ENCODE data around the gene ZBTB32.

The ZBTB32 gene

DNA sequence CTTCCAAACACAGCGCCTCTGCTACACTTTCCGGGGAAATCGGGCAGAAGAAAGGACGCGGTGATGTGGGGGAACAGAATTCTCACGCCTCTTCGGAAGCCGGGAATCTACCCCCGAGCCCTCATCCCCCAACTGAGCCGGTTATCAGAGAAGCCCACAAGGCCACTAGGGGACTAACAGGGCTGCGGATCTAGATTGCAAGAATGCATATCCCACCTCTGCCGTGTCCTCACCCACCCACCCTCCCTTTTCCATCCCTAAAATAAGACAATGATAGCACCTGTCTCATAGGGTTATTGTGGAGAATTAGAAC, 36.8 kb downstream of the ZBTB32 start:
- no peak for DNase-seq
- TF ChIP-seq POLR2A (IDR thresholded peaks at IDR 0.05; ENCODE audit: low read length) (no peak), GATA1 (IDR thresholded peaks at IDR 0.05; ENCODE audit: low read depth, low read length) (no peak)

DNA sequence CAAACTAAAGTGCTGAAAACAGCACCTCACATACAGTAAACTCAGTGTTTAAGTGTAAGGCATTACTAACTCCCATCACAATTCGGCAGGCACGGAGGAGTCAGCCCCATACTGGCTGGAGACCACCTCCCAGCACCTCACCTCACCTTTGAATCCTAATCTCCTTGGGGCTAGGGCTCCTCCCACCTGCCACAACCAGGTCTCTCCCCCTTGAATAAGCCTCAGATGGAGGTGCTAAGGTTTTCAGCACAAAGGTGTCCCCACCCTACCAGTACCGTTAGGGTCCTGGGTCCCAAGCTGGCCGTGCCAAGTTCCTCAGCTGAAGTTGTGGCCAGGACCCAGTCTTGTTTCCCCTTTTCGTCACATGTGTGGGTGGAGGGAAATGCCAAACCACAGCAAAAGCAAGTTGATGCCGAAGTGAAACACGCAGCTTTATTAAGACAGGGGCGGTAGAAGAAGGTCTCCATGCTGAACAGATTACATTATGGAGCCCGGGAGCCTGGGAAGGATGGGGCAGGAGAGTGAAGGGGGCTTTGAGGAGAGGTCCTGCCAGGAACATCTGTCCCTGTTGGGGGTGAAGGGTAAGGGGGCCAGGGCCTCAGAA, 37.9 kb downstream of the ZBTB32 start, which contains the start of gene IGFLR1:
Gene IGFLR1 (minus strand): TSS at position 332 of the 604 bp plus-strand sequence. CDS start 1,272 bp downstream, outside the sequence.
- no peak for DNase-seq

DNA sequence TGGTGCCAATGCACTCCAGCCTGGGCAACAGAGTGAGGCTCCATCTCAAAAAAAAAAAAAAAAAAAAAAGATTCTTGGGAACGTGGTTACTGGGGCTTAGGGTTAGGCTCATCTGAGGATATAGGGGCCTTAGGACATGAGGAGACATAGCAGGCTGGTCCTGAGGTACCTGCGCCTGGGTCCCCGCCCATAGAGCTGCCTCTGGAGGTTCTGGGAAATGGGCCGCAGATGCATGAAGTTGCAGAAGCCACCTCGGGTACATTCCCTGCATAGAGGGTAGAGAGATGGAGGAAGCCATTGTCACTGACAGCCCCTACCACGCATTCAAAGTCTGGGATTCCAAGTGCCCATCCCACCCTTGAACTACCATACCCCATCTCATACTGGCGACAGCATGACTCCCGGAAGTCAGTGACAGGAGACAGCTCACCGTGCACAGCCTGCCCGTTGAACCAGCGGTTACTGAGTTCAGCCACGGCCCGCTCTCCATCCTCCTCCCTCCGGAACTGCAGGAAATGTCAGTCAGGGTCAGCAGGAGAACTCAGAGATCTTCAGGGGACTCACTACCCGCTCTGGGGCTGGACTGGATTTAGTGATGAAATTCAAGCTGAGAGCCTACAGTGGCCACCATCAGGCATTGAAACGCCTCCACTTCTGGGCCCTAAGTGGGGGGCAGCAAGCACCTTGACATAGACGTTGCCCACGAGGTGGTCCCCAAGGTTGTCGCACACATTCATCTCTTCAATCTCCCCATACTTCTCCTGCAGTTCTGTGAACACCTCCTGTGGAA, 39.5 kb downstream of the ZBTB32 start:
- DNase-seq: no peak
- no peak for TF ChIP-seq GATA1 (IDR thresholded peaks at IDR 0.05; ENCODE audit: low read depth, low read length)

More for the DNA sequence above, 37.9 kb downstream of the ZBTB32 start, which contains the start of gene IGFLR1:
- TF ChIP-seq POLR2A (IDR thresholded peaks at IDR 0.05; ENCODE audit: low read length) (no peak), GATA1 (IDR thresholded peaks at IDR 0.05; ENCODE audit: low read depth, low read length) (no peak)

DNA sequence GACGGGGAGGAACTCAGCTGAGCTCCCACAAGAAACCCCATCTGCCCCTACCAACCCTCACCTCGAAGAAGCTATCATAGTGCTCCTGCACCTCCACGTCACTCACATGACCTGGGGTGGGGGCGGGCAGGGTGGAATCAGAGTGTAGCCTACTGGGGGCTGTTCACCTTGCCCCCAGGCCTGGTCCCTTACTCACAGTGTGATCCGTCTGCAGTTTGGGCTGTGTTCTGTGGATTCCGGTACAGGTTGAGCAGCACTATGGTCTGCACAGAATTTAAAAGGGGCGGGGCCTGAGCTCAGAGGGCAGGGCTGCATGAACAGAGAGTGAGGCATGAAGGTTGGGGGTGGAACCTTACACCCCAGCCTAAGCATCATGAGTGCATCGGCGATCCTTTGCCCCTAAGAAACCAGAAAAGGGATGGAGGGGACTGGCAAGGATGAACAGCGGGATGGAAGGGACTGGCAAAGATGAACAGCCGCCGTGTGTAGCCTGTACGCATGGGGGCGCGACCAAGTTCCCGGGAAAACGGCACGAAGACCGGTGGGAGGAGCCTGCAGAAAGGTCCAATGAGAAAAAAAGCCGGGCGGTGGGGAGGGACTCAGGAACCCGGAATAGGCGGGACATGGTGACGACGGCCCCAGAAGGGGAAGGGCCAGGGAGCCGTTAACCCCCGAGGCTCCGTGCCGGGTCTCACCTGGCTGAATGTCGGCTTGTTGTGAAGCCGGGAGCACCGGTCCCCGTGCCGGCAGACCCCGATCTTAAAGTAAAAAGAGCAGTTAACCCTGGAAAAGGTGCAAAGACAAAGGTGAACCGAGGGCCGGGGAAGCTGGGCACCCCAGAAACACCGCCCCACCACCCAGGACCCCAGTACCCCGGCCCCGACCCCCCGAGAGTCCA, 40.3 kb downstream of the ZBTB32 start:
- TF ChIP-seq GATA1 (IDR thresholded peaks at IDR 0.05; ENCODE audit: low read depth, low read length) (no peak), POLR2A (IDR thresholded peaks at IDR 0.05; ENCODE audit: low read length) (peak; percentile 95)
- peak; percentile 95 to 96 for DNase-seq

DNA sequence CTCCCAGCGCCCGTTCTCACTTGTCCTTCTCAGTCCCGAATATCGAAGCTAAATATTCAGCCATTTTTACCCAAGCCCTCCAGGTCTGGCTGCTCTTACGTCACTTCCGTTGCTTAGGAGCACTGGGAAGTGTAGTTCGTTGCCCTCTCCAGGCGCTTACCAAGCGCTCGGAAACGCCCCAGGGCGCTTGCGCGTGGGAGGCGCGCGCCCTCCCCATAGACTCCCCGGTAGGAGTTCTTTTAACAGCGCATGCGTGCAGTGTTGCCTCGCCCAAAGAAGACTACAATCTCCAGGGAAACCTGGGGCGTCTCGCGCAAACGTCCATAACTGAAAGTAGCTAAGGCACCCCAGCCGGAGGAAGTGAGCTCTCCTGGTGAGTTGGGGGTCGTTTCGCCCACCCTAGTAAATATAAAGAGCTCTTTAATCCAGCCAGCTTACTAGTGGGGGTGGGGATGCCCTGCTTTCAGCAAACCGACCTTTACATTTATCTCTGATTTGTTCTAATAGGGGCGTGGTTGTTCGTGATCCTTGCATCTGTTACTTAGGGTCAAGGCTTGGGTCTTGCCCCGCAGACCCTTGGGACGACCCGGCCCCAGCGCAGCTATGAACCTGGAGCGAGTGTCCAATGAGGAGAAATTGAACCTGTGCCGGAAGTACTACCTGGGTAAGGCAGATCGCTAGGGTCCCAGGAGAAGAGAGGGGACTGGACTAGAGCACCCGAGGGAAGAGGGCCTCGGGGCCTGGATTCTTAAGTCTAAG, 41.1 kb downstream of the ZBTB32 start, which contains the start of the genes PSENEN and U2AF1L4:
Gene PSENEN (plus strand): TSS at position 324 of the 759 bp plus-strand sequence. CDS start 280 bp downstream, at position 604.
Gene U2AF1L4 (minus strand): TSS at position 91 of the 759 bp plus-strand sequence. CDS start 27 bp downstream, at position 64.
- TF ChIP-seq GATA1 (IDR thresholded peaks at IDR 0.05; ENCODE audit: low read depth, low read length) (no peak), POLR2A (IDR thresholded peaks at IDR 0.05; ENCODE audit: low read length) (peak; percentile 46)
- peak; percentile 99 to 100 for DNase-seq

DNA sequence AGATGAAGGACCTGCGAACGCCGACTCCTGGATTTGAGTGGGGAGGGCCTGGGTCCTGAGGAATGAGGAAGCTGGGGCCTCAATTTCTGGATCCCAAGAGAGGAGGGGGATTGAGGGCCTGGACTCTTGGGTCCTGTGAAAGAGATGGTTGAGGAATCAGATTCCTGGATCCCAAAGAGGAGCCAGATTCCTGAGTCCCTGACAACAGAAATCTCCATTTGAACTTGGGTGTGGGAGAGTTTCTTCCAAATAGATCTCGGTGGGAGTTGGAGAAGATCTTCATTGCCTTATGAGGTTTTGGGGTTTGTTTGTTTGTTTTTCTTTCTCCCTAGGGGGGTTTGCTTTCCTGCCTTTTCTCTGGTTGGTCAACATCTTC, 41.7 kb downstream of the ZBTB32 start:
- DNase-seq: no peak

DNA sequence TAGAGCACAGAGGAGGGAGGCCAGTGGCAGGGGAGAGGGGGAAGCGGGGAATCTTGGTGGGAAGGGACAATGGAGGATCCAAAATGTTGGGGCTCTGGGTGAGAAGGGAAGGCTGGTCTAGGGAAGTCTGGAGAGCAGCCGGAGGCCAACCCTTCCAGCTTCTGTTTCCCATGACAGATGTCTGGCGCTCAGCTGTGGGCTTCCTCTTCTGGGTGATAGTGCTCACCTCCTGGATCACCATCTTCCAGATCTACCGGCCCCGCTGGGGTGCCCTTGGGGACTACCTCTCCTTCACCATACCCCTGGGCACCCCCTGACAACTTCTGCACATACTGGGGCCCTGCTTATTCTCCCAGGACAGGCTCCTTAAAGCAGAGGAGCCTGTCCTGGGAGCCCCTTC, 42.2 kb downstream of the ZBTB32 start:
- TF ChIP-seq POLR2A (IDR thresholded peaks at IDR 0.05; ENCODE audit: low read length) (no peak), GATA1 (IDR thresholded peaks at IDR 0.05; ENCODE audit: low read depth, low read length) (no peak)
- DNase-seq: no peak

More for the DNA sequence above, 41.7 kb downstream of the ZBTB32 start:
- TF ChIP-seq GATA1 (IDR thresholded peaks at IDR 0.05; ENCODE audit: low read depth, low read length) (no peak), POLR2A (IDR thresholded peaks at IDR 0.05; ENCODE audit: low read length) (no peak)

DNA sequence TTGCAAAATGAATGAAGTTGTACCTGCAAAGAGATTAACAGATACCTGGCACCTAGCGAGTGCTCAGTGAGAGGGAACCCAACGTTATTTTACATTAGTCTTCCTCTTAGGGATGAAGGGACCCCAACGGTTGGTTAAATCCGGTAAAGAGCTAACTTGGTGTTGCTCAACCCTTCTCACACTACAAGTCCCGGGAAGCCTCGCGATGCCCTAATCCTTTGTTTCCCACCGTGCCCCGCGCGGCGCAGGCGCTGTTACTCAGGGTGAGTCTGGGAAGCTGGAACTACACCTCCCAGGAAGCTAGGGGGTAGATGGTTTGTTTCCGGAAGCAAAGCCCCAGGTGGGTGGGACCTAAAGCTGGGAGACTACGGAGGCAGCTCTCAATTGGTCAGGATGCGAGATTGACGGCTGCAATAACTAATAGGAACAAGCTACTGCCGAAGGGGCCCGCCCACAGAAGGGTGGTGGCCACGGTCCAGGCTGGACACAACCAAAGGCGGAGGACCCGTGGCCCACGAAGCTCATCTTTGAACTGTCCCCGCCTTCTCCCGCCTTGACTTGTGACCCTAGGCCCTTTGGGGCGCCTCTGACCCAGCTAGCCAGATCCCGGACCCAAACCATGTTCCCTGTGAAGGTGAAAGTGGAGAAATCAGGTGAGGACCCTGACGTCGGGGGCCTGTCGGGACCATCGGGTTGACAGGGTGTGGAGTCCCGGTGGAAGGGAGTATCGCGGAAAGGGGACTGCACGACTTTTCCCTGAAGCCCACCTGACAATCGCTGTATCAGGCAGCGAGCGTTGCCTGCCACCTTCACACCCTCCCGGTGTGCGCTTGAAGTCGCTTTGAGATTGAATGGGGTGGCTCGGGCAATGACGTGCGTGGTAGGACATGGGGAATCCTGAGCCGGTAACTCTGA, 44.0 kb downstream of the ZBTB32 start, which contains the start of gene LIN37:
Gene LIN37 (plus strand): TSS at position 471 of the 915 bp plus-strand sequence. CDS start 149 bp downstream, at position 620.
- TF ChIP-seq GATA1 (IDR thresholded peaks at IDR 0.05; ENCODE audit: low read depth, low read length) (no peak), POLR2A (IDR thresholded peaks at IDR 0.05; ENCODE audit: low read length) (peak; percentile 77)
- DNase-seq: peak; percentile 99

DNA sequence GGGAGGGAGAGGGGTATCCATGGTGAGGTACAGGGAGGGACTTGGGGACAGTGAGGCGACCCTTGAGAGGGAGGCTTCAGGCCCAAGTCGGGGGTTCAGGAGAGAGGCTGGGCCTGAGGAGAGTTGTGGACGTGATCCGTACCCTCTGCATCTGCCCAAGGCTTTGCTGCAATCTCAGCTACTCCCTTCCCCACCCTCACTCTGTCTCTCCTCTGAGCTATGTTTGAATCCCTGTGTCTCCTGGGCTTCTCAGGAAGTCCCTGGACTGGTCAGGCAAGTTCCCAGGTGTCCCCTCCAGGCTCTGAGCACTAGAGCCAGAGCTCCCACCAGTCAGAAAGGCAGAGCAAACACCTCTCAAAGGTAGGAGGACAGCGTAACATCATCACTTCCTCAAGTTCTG, 45.8 kb downstream of the ZBTB32 start:
- TF ChIP-seq GATA1 (IDR thresholded peaks at IDR 0.05; ENCODE audit: low read depth, low read length) (no peak), POLR2A (IDR thresholded peaks at IDR 0.05; ENCODE audit: low read length) (no peak)
- DNase-seq: no peak

DNA sequence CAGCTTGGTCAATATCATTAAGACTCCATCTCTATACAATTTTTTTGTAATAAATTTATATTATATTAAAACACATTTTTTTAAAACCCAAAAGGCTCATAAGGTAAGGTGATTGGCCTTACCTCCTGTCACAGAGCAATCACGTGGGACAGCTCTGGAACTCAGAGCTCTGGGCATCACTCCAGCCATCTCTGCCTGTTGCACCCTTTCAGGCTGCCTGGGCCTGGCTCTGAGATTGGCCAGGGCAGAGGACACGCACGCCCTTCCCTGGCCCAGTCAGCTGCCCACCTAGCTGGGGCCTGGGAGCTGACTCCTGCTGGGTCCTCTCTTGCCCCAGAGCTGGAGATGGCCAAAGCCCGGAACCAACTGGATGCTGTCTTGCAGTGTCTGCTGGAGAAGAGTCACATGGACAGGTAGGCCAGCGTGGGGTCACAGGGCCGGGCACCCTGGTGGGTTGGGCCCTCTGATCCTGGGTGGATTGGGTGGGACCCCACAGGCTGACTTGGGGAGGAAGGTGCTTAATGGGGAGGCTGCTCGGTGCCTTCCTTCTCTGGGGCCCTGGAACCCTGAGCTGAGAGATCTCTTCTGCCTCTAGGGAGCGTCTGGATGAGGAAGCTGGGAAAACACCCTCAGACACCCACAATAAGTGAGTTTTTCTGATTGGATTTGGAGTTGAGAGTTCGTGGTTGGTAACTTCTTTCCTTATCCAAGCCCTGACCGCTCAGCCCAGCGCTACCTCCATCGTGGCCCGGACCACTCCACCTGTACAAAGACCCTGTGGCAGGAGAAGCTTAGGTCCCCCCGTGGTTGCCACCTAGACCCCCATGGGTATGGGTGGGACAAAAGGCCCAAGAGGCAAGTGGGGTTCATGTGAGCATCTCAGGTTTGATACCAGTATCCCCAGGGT, 47.7 kb downstream of the ZBTB32 start:
- no peak for TF ChIP-seq GATA1 (IDR thresholded peaks at IDR 0.05; ENCODE audit: low read depth, low read length)
- TF ChIP-seq POLR2A (IDR thresholded peaks at IDR 0.05; ENCODE audit: low read length): no peak

DNA sequence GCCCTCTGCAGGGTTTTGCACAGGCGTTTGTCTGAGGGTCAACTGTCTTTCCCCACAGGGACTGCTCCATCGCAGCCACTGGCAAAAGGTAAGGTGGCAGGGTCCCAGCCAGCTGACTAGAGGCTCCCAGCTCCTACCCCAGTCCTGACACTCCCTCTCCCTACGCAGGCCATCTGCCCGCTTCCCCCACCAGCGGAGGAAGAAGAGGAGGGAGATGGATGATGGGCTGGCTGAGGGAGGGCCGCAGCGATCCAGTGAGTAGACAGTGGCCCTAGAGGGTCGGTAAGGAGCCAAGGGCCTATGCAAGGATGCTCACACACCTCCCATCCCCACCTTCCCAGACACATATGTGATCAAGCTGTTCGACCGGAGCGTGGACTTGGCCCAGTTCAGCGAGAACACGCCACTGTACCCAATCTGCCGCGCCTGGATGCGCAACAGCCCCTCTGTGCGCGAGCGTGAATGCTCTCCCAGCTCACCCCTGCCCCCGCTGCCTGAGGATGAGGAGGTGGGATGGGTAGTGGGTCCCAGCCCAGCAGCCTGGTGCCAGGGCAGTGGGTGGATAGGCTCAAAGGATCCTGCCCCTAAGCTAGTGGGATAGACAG, 48.5 kb downstream of the ZBTB32 start:
- TF ChIP-seq POLR2A (IDR thresholded peaks at IDR 0.05; ENCODE audit: low read length): no peak
- no peak for TF ChIP-seq GATA1 (IDR thresholded peaks at IDR 0.05; ENCODE audit: low read depth, low read length)
- no peak for DNase-seq

More for the DNA sequence above, 47.7 kb downstream of the ZBTB32 start:
- DNase-seq: no peak
